NCI-H460 (cell line): ENCODE results near the gene PRDM5. TPM values are rescaled to one million over a fixed set of nuclear protein-coding genes. Genes with fewer than 3 reads are reported as not detected.

Source experiments
- DNase-seq: peaks from one replicate; pipeline ENCODE4 v3.0.0-alpha.2; 2016; ENCODE audit warnings: low read depth; ENCODE audit errors: extremely low read depth
- total RNA-seq: library from RNA; depleted of rRNA; stranded (reverse); fragments of >200 nt; shearing (Covaris generic); gene quantifications from 2 replicates; pipeline ENCODE4 v1.2.3, GENCODE V29; 2014

Gene PRDM5
- total RNA-seq, 1 experiment from 2014 or later = 11.9 TPM

- DNase-seq = no peak
These were observed 95.7 kb downstream of the PRDM5 start for GRCh38 chr4:120826853-120827252.

GRCh38 chr4:120826449-120826848 is 96.1 kb downstream of the PRDM5 start:
- no peak for DNase-seq

- no peak for DNase-seq
These were observed 97.6 kb downstream of the PRDM5 start for GRCh38 chr4:120824946-120825345.

DNA sequence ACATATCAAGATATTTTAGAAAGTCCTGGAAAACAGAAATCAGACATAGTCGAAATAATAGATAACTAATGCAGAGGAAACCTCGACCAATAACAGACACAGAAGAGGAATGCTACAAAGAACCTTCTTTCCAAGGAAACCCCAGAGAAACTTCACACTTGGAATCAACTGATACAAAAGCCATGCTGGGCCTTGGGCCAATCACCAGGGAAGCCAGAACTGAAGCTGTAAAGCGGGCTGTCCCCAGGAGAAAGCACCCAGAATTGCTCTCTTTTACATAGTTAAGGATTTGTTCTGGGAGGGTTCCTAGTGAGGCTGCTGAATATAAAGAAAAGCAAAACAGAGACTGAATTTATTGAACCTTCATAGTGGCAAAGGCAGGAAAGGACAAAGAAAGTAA is 100.5 kb downstream of the PRDM5 start:
- no peak for DNase-seq

DNA sequence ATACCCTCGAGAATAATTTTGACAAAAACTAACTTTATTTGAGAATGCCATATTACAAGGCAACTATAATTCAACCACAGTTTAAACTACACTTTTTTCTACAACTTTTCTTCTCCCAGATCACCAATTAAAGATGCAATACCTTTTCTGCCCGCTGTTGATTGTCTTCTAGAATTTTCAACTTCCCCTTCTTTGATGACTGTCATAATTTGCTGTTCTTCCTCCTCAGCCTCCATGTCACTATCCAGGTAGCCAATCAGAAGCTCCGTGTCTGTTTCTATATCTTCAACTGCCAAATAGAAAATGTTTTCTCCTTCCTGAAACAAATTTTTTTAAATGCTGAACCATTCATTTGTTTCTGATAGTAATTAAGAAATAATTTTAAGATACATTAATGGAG is 101.5 kb downstream of the PRDM5 start:
- no peak for DNase-seq

DNA sequence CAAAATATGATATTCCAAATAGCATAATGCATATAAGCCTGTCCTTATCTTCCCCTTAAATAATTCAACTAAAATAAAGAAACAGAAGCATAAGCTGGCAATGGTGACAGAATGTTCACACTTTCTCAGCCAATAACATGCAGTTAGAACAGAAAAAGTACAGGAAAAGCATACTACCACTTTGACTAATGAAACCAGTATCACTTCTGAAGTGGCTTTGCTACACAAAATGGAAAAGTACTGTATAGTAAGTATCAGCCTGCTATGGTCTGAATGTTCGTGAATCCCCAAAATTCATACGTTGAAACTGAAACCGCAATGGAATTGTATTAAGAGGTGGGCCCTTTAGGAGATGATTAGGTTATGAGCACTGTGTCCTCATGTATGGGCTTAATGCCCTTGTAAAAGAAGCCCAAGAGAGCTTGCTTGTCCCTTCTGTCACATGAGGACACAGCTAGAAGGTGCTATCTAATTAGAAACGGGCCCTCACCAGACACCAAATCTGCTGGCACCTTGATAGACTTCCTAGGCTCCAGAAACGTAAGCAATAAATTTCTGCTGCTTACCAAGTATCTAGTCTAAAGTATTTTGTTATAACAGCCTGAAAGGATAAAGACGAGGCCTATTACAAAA is 102.6 kb downstream of the PRDM5 start:
- no peak for DNase-seq

DNA sequence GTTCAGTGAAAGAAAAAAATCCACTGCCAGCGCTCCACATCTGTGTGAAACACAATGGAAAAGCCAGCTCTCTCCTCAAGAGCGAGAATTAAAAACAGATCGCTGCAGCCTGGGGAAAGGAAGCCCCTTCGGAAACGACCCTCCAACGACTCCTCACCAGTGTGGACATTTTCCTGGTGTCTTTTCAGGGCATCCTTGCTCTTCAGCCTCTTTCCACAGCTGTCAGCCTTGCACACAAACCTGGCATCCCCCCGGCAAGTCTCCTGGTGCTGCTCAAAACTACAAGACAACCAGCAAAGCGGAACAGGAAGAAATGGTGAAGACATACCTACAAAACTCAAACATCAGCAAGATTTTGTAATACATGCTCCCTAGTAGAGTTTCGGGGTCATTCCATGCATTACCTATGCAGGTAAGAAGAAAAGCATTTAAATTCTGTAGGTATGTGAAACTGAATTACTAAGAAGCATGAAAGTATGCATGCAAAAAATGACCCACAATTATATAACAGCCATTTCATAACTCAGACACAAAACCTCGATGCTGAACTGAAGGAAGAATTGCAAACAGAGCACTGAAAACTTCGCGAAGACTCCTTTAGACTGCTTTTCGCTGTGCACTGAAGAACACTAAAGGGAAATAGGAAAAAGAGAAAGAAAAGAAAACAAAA is 106.1 kb downstream of the PRDM5 start:
- no peak for DNase-seq

DNA sequence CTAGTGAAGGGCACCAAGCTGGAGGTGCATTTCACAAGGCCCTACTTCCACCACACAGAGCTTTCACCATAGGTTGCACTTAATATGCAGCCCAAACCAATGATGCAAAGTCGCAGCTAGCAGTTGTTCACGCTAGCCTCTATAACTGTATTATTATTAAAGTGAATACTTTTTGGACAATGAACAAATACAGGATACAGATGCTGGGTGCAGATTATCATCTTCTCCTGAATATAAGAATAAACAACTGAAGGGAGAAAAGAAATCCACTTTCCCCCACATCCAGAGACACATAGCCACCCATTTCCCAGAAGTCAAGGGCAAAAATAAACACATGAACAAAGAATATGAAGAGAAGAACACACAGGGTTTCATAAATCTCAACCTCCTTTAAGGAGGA is 107.2 kb downstream of the PRDM5 start:
- no peak for DNase-seq

- DNase-seq = no peak
These were observed 107.6 kb downstream of the PRDM5 start for GRCh38 chr4:120814886-120815285.

DNA sequence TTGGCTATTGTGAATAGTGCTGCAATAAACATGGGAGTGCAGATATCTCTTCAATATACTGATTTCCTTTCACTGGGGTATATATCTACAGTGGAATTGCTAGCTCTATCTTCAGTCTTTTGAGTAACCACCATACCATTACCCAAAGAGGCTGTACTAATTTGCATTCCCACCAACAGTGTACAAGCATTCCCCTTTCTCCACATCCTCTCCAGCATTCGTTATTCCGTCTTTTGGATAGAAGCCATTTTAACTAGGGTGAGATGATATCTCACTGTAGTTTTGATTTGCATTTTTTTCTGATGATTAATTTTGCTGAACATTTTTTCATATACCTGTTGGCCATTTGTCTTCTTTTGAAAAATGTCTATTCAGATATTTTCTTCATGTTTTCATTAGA is 110.3 kb downstream of the PRDM5 start:
- DNase-seq = no peak

- no peak for DNase-seq
These were observed 113.0 kb downstream of the PRDM5 start for GRCh38 chr4:120809518-120809917.

GRCh38 chr4:120808475-120809141 is 113.9 kb downstream of the PRDM5 start:
- no peak for DNase-seq

- no peak for DNase-seq
These were observed 121.3 kb downstream of the PRDM5 start for GRCh38 chr4:120801137-120801758.

DNA sequence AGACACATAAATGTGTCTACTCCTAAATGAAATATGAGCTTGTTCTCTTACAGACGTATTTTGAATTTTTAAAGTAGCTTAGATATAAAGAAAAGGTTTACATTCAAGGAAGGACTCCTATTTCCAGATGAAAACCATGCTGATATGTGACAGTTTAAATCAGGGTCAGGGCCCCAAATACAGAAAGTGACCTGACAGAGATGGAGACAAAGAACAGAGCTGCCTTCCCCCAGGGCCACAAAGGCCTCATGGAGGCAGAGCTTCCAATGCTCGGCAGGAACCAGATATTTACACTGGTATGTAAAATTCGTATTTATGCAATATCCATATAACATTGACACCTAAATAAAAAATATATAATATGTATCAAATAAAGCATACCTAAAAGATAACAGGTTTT is 124.0 kb downstream of the PRDM5 start:
- no peak for DNase-seq

DNA sequence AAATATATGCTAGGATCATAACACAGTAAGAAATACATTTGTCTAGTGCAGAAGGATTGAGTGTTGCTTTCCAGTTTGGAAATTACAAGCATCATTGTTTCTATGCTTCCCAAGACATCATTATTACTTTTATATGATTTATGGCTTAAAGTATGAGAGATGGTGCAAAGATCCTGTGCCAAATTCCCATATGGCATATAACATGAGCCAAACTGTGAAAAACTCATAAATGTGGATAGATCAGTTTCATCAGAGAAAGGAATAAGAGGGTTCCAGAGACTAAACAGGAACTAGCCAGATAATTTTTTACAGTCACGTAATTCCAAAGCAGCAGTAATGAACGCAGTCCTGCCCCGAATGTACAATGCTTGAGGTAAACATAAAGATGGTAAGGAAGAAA is 126.3 kb downstream of the PRDM5 start:
- no peak for DNase-seq

DNA sequence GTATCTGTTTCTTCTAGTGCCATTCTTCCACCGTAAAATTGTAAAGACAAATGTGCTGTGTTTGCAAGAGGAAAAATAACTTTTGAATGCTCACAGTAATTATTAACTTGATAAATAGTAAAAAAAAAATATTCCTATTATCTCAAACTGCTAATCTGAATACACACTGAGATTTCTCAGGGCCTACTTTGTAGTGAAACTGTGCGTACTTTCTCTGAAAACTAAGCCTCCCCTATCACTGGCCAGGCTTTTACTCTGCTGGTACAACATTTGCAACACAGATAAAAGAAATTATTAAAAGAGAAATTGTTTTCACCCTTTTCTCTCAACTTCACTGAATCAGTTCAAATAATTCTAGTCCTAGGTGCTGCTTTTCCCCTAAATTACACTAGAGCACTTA is 137.3 kb downstream of the PRDM5 start:
- no peak for DNase-seq

- DNase-seq = no peak
These were observed 145.1 kb downstream of the PRDM5 start for GRCh38 chr4:120777459-120777858.

DNA sequence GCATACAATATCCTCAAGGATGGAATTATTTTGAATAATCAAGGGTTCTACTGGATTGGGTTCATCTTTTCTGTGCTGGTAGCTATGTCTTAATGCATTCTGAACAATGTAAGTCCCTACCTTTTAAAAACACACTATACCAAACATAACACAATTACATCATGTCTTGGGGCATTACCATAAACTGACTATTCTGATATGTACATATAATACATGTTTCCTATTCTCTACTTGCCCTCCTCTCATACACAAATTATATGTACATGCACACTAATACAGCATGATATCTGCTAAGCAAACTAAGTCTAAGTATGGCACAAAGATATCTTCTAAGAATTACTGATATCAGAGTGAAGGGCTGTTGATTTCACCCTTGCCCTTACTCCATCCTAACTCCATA is 147.1 kb downstream of the PRDM5 start:
- no peak for DNase-seq

GRCh38 chr4:120773641-120774040 is 148.9 kb downstream of the PRDM5 start:
- no peak for DNase-seq

- DNase-seq = no peak
These were observed 150.6 kb downstream of the PRDM5 start for GRCh38 chr4:120771907-120772306.

DNA sequence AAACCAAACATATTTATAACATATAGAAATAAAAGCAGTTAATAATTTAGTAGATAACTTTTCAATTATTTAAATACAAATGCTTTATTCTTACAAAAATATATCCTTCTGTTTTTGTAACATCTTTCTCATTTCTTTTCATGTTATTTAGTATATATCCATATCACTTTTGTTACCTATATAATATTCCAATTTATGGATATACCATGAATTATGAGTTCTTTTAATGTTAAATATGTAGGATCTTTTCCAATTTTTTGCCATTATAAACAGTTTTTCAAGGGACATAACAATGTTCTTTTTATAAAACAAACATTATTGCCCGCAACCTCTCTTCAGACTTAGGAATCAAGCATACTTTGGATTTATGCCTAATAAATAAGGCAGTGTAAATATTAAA is 151.6 kb downstream of the PRDM5 start:
- no peak for DNase-seq

- peak; percentile 41 for DNase-seq
These were observed 153.3 kb downstream of the PRDM5 start for GRCh38 chr4:120769227-120769626.
